ENCODE data around the gene FGR. TPM values are rescaled to one million over a fixed set of nuclear protein-coding genes. Genes with fewer than 3 reads are reported as not detected.

Gene FGR
- total RNA-seq, 1 donor from 2014 or later: not detected

- peak overlapping the region; percentile 36 for H3K4me3 ChIP-seq
- H3K9me3 Mint-ChIP-seq: no peaks in the 10 kb centered on the region
- no peaks in the 10 kb centered on the region for H3K27me3 ChIP-seq
- peak; percentile 67 for DNase-seq (ENCODE audit: low spot score)
- H3K4me1 ChIP-seq: peaks cover 82% of the 10 kb centered on the region
- H3K4me1 Mint-ChIP-seq: peaks cover 82% of the 10 kb centered on the region
- peaks cover 100% of the 10 kb centered on the region for H3F3A ChIP-seq (ENCODE audit: low read depth)
- H3K79me2 ChIP-seq (ENCODE audit: low read depth): peaks cover 81% of the 10 kb centered on the region
- H3K36me3 Mint-ChIP-seq: no peaks in the 10 kb centered on the region
- peak overlapping the region; percentile 91 for H3K27ac ChIP-seq
- no peak for TF ChIP-seq CTCF (IDR thresholded peaks at IDR 0.05)
- TF ChIP-seq EZH2 (IDR thresholded peaks at IDR 0.05): no peak
- TF ChIP-seq EZH2phosphoT487 (IDR thresholded peaks at IDR 0.05): no peak
- H3K27ac Mint-ChIP-seq: peak overlapping the region; percentile 97
- H2AFZ ChIP-seq (replicated peaks): no peak overlapping the region
- peaks cover 2% of the 10 kb centered on the region for H3K27me3 Mint-ChIP-seq (ENCODE audit: insufficient read depth, low read depth)
- H3K36me3 ChIP-seq: no peaks in the 10 kb centered on the region
- peak overlapping the region; percentile 76 for H3K4me2 ChIP-seq
- no peaks in the 10 kb centered on the region for H3K9me3 ChIP-seq (ENCODE audit: low read depth)
- peaks cover 82% of the 10 kb centered on the region for H4K20me1 ChIP-seq (ENCODE audit: low read depth)
- H3K4me3 Mint-ChIP-seq: peak overlapping the region; percentile 83
- no peak overlapping the region for H3K9ac ChIP-seq
Observed at GRCh38 chr1:27571439-27572018, 63.5 kb downstream of the FGR start.

DNA sequence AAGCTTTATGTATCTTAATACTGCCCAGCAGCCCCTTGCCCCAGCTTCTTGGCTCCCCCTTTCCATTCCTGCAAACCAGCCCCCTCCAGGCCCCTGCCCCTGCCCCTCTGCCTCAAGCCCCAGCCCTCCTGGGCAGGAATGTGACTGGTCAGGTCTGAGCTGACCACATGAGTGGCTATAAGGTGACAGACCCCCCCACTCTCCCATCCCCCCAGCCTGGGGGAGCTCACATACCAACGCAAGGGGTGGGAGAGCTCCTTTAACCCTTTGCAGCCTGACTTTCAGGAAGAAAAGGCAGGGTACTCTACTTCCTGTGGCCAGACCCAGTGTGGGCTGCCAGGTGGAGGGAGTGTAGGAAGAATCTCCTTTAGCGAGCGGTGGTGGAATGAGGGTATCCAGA is 64.2 kb downstream of the FGR start:
- Histone ChIP-seq H3F3A (ENCODE audit: low read depth) (peaks cover 100% of the 10 kb centered on the region), H3K4me3 (peak overlapping the region; percentile 36), H2AFZ (replicated peaks) (no peak overlapping the region), H4K20me1 (ENCODE audit: low read depth) (peaks cover 82% of the 10 kb centered on the region), H3K9me3 (ENCODE audit: low read depth) (no peaks in the 10 kb centered on the region), H3K4me2 (peak overlapping the region; percentile 76), H3K36me3 (no peaks in the 10 kb centered on the region), H3K79me2 (ENCODE audit: low read depth) (peaks cover 82% of the 10 kb centered on the region), H3K27ac (peak overlapping the region; percentile 91), H3K4me1 (peaks cover 90% of the 10 kb centered on the region), H3K9ac (no peak overlapping the region), H3K27me3 (no peaks in the 10 kb centered on the region)
- Mint-ChIP-seq H3K36me3 (no peaks in the 10 kb centered on the region), H3K27me3 (ENCODE audit: insufficient read depth, low read depth) (peaks cover 5% of the 10 kb centered on the region), H3K27ac (peak overlapping the region; percentile 98), H3K4me3 (peak overlapping the region; percentile 83), H3K9me3 (no peaks in the 10 kb centered on the region), H3K4me1 (peaks cover 84% of the 10 kb centered on the region)
- TF ChIP-seq EZH2phosphoT487 (IDR thresholded peaks at IDR 0.05) (no peak), CTCF (IDR thresholded peaks at IDR 0.05) (no peak), EZH2 (IDR thresholded peaks at IDR 0.05) (peak; percentile 12)
- DNase-seq (ENCODE audit: low spot score): peak; percentile 89

DNA sequence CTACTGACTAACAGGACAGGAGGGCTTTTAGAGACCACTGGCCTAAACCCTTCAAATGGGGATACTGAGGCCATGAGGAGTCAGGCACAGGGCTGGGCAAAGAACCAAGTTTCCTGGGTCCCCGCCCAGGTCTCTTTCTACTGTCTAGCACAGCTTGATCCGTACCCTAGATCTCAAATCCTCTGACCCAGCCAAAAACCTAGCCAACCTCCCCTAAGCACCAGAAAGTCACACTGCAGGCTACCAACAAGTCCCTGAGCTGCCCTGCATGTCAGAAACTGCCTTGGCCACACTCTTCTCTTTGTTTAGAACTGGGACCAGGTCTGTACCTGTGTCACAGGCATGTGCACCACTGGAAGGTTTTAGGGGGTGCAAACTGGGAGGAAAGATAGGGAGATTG is 64.6 kb downstream of the FGR start:
- H3K27ac Mint-ChIP-seq: peak overlapping the region; percentile 98

More for the DNA sequence above, 64.6 kb downstream of the FGR start:
- peaks cover 7% of the 10 kb centered on the region for H3K27me3 Mint-ChIP-seq (ENCODE audit: insufficient read depth, low read depth)
- no peaks in the 10 kb centered on the region for H3K9me3 Mint-ChIP-seq
- peak overlapping the region; percentile 76 for H3K4me2 ChIP-seq
- peaks cover 94% of the 10 kb centered on the region for H3K4me1 ChIP-seq
- no peaks in the 10 kb centered on the region for H3K9me3 ChIP-seq (ENCODE audit: low read depth)
- peaks cover 86% of the 10 kb centered on the region for H3K79me2 ChIP-seq (ENCODE audit: low read depth)
- peak overlapping the region; percentile 83 for H3K4me3 Mint-ChIP-seq
- peaks cover 86% of the 10 kb centered on the region for H4K20me1 ChIP-seq (ENCODE audit: low read depth)
- DNase-seq (ENCODE audit: low spot score): peak; percentile 49
- no peak overlapping the region for H3K9ac ChIP-seq
- H3K27me3 ChIP-seq: no peaks in the 10 kb centered on the region
- peaks cover 100% of the 10 kb centered on the region for H3F3A ChIP-seq (ENCODE audit: low read depth)
- H3K36me3 ChIP-seq: no peaks in the 10 kb centered on the region
- TF ChIP-seq EZH2phosphoT487 (IDR thresholded peaks at IDR 0.05): no peak
- peak; percentile 40 for TF ChIP-seq EZH2 (IDR thresholded peaks at IDR 0.05)
- H3K27ac ChIP-seq: peak overlapping the region; percentile 91
- peaks cover 88% of the 10 kb centered on the region for H3K4me1 Mint-ChIP-seq
- peak overlapping the region; percentile 36 for H3K4me3 ChIP-seq
- H2AFZ ChIP-seq (replicated peaks): no peak overlapping the region
- H3K36me3 Mint-ChIP-seq: no peaks in the 10 kb centered on the region
